ENCODE data around the gene KCNMA1. TPM values are rescaled to one million over a fixed set of nuclear protein-coding genes. Genes with fewer than 3 reads are reported as not detected.

KCNMA1 gene
- total RNA-seq, 1 donor from 2014 or later, result 94.3 TPM

DNA sequence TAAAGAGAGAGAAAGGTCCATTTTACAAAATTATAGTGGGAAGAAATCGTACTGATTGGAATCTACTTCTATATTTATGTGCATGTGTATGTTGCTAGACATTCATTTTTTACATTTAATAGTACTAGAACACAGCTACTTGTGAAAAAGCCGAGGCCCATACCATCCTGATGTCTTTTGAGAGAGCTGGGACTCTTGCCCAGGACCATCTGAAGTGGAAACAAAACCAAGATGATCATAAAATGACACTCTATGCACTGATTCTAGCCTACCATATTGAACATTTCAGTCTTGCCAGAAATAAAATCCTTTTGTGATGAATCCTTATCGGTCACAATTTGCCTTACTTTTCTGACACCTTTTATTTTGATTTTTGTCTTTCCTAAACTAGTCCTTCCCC lies 640.0 kb downstream of the KCNMA1 start:
- Histone ChIP-seq H3K4me3 (no peak overlapping the region), H3K27me3 (no peaks in the 10 kb centered on the region), H3K4me1 (peaks cover 15% of the 10 kb centered on the region), H3K9me3 (no peaks in the 10 kb centered on the region), H3K27ac (no peak overlapping the region), H3K36me3 (no peaks in the 10 kb centered on the region)
- intact Hi-C loops (cut with DNase I), result loop anchor here (10.0 kb wide), 1 partner anchor 443 kb away; no protein-coding TSS in a partner anchor
- TF ChIP-seq, protein P1, sequence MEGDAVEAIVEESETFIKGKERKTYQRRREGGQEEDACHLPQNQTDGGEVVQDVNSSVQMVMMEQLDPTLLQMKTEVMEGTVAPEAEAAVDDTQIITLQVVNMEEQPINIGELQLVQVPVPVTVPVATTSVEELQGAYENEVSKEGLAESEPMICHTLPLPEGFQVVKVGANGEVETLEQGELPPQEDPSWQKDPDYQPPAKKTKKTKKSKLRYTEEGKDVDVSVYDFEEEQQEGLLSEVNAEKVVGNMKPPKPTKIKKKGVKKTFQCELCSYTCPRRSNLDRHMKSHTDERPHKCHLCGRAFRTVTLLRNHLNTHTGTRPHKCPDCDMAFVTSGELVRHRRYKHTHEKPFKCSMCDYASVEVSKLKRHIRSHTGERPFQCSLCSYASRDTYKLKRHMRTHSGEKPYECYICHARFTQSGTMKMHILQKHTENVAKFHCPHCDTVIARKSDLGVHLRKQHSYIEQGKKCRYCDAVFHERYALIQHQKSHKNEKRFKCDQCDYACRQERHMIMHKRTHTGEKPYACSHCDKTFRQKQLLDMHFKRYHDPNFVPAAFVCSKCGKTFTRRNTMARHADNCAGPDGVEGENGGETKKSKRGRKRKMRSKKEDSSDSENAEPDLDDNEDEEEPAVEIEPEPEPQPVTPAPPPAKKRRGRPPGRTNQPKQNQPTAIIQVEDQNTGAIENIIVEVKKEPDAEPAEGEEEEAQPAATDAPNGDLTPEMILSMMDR (IDR thresholded peaks at IDR 0.05), result no peak
- TF ChIP-seq POLR2A (IDR thresholded peaks at IDR 0.05), result no peak
- no peak for TF ChIP-seq POLR2AphosphoS5 (IDR thresholded peaks at IDR 0.05; ENCODE audit: insufficient read depth in 1 of 2, low read depth in 1 of 2)
- no peak for DNase-seq (ENCODE audit: extremely low spot score in 2 of 2)

DNA sequence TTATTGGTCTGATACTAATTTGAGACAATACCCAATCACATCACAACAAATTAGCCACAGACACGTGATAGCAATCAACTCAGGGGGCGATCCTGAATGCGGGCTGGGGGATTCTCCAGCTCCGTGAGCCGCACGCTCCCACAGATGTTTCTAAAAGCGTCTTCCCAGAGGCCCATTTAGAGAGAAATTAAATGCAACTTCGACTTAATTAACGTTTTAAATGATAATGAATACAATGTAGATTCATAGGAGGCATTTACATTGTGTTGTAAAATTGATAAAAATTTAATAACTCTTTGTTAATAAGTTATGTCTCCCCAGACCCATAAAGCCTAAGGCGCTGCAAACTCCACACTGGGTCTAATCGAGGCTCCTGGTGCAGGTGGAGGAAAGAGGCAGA lies 642.6 kb downstream of the KCNMA1 start:
- no peaks in the 10 kb centered on the region for H3K36me3 ChIP-seq
- intact Hi-C loops (cut with DNase I), result loop anchor here (10.0 kb wide), 1 partner anchor 440 kb away; no protein-coding TSS in a partner anchor
- H3K4me1 ChIP-seq, result peaks cover 27% of the 10 kb centered on the region
- no peak for DNase-seq (ENCODE audit: extremely low spot score in 2 of 2)
- H3K4me3 ChIP-seq, result no peak overlapping the region
- TF ChIP-seq POLR2AphosphoS5 (IDR thresholded peaks at IDR 0.05; ENCODE audit: insufficient read depth in 1 of 2, low read depth in 1 of 2) (no peak), POLR2A (IDR thresholded peaks at IDR 0.05) (no peak)
- TF ChIP-seq, protein P1 (IDR thresholded peaks at IDR 0.05), result no peak
- no peaks in the 10 kb centered on the region for H3K27me3 ChIP-seq
- no peaks in the 10 kb centered on the region for H3K9me3 ChIP-seq
- H3K27ac ChIP-seq, result no peak overlapping the region

DNA sequence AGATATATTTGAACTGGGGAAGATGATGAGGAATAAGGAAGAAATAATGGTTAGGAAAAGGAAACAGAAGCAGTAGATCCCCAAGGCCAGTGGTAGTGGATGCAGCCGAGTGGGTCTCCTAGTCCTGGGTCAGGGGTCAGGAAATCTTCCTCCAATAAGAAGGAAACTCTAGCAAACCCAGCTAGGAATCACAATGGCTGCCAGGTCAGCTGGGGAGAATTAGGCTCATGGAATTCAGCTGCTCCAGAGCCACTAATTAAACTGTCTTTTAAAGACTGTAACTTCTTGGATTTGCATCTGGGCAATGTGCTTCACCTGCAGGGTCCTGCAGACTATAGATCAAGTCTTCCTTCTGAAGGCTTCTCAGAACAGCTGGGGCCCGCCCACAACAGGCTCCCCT lies 644.4 kb downstream of the KCNMA1 start:
- intact Hi-C loops (cut with DNase I), result loop anchor here (10.0 kb wide), 1 partner anchor 438 kb away; no protein-coding TSS in a partner anchor
- peaks cover 24% of the 10 kb centered on the region for H3K4me1 ChIP-seq
- no peaks in the 10 kb centered on the region for H3K9me3 ChIP-seq
- no peak overlapping the region for H3K27ac ChIP-seq
- no peak for DNase-seq (ENCODE audit: extremely low spot score in 2 of 2)
- TF ChIP-seq POLR2AphosphoS5 (IDR thresholded peaks at IDR 0.05; ENCODE audit: insufficient read depth in 1 of 2, low read depth in 1 of 2) (no peak), POLR2A (IDR thresholded peaks at IDR 0.05) (no peak)
- TF ChIP-seq, protein P1 (IDR thresholded peaks at IDR 0.05), result no peak
- H3K27me3 ChIP-seq, result no peaks in the 10 kb centered on the region
- no peak overlapping the region for H3K4me3 ChIP-seq
- H3K36me3 ChIP-seq, result no peaks in the 10 kb centered on the region

DNA sequence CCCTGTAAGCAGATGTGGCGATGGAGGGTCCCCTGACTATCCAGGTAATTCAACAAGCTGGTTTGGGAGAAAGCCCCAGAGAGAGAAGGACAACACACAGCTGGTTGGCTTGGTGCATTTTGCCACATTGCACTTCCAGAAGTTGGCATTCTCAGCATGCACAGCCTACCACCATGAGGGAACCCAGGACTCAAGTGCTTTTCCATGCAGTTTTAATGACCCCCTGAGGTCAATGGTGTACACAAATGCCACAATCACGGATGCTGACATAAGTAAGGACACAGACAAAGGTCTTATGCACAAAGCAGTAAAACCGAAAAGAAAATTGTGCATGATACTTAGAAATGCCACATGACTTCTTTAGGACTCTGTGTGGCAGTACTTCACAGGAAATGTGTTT lies 645.1 kb downstream of the KCNMA1 start:
- H3K27ac ChIP-seq, result no peak overlapping the region
- H3K9me3 ChIP-seq, result no peaks in the 10 kb centered on the region
- TF ChIP-seq, protein P1 (IDR thresholded peaks at IDR 0.05), result no peak
- no peaks in the 10 kb centered on the region for H3K36me3 ChIP-seq
- no peaks in the 10 kb centered on the region for H3K27me3 ChIP-seq
- H3K4me1 ChIP-seq, result peaks cover 22% of the 10 kb centered on the region
- DNase-seq (ENCODE audit: extremely low spot score in 2 of 2), result no peak
- intact Hi-C loops (cut with DNase I), result loop anchor here (10.0 kb wide), 1 partner anchor 438 kb away; no protein-coding TSS in a partner anchor
- H3K4me3 ChIP-seq, result no peak overlapping the region

DNA sequence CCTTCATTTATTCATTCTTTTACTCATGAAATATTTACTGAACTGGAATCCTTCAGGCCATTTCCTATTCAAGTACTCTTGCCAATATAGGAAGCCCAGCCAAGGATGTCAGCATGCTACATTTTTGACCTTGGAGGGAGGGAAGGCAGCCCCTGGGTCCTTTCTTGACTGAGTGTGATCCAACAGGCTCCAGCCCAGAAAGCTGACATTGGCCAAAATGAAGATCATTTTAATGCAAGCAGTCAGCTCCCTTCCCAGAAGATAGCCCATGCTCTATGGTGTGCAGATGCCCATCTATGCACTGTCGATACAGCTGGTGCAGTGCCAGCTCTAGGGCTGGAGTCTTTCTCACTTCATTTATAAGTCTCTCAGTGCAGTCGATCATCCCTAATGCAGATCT lies 646.0 kb downstream of the KCNMA1 start:
- Histone ChIP-seq H3K27ac (no peak overlapping the region), H3K27me3 (no peaks in the 10 kb centered on the region), H3K9me3 (no peaks in the 10 kb centered on the region), H3K4me1 (peaks cover 22% of the 10 kb centered on the region), H3K36me3 (no peaks in the 10 kb centered on the region), H3K4me3 (no peak overlapping the region)
- no peak for TF ChIP-seq POLR2A (IDR thresholded peaks at IDR 0.05)
- TF ChIP-seq, protein P1 (IDR thresholded peaks at IDR 0.05), result no peak
- TF ChIP-seq POLR2AphosphoS5 (IDR thresholded peaks at IDR 0.05; ENCODE audit: insufficient read depth in 1 of 2, low read depth in 1 of 2), result no peak
- intact Hi-C loops (cut with DNase I), result loop anchor here (10.0 kb wide), 1 partner anchor 437 kb away; no protein-coding TSS in a partner anchor
- DNase-seq (ENCODE audit: extremely low spot score in 2 of 2), result no peak

Data from vagina (tissue), 2 donors.